Measurements from ENCODE around the gene SNAPIN. TPM values are rescaled to one million over a fixed set of nuclear protein-coding genes. Genes with fewer than 3 reads are reported as not detected.
A peak's percentile ranks its signal among the peaks of the same experiment; 100 is the strongest.

SNAPIN gene
- total and polyA plus RNA-seq, 3 donors from 2014 or later, result 48.9 to 61.7 (median 57.4) TPM

DNA sequence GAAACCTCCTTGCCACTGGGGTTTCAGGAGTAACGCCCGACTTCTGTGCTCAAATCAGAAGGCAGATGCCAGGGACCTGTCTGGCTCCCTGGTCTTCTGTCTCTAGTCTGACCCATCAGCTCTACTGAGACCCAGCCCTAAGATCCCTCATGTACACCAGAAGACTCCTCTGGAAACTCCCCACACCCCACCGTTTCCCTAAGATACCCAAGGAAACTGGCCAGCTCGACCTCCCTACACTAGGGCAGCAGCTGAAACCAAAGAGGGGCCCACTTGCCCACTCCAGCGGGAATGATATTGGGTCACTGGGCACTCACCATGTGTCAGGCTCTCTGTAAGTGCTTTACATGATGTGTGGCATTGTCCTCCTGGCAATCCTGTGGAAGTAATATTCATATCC is 45.1 kb upstream of the SNAPIN start:
- no peaks in the 10 kb centered on the region for H3K27me3 ChIP-seq
- WGBS, 2 donors, result 67 to 72% methylated on average over 3 to 5 of the region's 5 CpGs
- no peak for TF ChIP-seq POLR2A (IDR thresholded peaks at IDR 0.05)
- TF ChIP-seq, protein P1, sequence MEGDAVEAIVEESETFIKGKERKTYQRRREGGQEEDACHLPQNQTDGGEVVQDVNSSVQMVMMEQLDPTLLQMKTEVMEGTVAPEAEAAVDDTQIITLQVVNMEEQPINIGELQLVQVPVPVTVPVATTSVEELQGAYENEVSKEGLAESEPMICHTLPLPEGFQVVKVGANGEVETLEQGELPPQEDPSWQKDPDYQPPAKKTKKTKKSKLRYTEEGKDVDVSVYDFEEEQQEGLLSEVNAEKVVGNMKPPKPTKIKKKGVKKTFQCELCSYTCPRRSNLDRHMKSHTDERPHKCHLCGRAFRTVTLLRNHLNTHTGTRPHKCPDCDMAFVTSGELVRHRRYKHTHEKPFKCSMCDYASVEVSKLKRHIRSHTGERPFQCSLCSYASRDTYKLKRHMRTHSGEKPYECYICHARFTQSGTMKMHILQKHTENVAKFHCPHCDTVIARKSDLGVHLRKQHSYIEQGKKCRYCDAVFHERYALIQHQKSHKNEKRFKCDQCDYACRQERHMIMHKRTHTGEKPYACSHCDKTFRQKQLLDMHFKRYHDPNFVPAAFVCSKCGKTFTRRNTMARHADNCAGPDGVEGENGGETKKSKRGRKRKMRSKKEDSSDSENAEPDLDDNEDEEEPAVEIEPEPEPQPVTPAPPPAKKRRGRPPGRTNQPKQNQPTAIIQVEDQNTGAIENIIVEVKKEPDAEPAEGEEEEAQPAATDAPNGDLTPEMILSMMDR (IDR thresholded peaks at IDR 0.05), result no peak
- H3K4me1 ChIP-seq, result peaks cover 35% of the 10 kb centered on the region
- no peak for DNase-seq
- intact Hi-C loops (cut with DNase I; ENCODE audit: low total_unique reads), result no loop called here
- H3K4me3 ChIP-seq, result no peak overlapping the region
- peak overlapping the region; percentile 75 to 88 for H3K27ac ChIP-seq
- no peaks in the 10 kb centered on the region for H3K36me3 ChIP-seq (ENCODE audit: low read depth, missing control alignments)
- H3K9me3 ChIP-seq, result no peaks in the 10 kb centered on the region

DNA sequence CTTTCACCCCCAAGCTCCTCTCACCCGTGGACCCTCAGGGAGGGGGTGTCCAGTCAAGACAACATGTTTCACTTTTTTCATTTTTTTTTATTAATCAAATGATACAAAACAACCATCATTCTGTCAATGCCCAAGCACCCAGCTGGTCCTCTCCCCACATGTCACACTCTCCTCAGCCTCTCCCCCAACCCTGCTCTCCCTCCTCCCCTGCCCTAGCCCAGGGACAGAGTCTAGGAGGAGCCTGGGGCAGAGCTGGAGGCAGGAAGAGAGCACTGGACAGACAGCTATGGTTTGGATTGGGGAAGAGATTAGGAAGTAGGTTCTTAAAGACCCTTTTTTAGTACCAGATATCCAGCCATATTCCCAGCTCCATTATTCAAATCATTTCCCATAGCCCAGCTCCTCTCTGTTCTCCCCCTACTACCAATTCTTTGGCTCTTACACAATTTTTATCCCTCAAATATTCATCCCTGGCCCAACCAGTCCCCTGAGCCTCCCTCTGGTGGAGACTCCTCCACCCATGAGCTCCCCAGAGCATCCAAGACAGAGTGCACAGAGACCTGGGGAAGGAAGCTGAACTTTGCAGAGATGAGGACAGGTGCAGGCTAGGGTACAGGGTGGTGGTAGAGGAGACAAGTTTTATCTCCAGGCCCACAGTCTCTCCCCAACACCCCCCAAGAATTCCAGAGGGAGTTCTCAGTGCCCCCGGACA is 44.2 kb upstream of the SNAPIN start:
- H3K4me3 ChIP-seq, result no peak overlapping the region
- no peak for DNase-seq
- no peaks in the 10 kb centered on the region for H3K27me3 ChIP-seq
- H3K9me3 ChIP-seq, result no peaks in the 10 kb centered on the region
- H3K4me1 ChIP-seq, result peaks cover 27% of the 10 kb centered on the region
- H3K27ac ChIP-seq, result no peak overlapping the region
- intact Hi-C loops (cut with DNase I; ENCODE audit: low total_unique reads), result no loop called here
- no peaks in the 10 kb centered on the region for H3K36me3 ChIP-seq (ENCODE audit: low read depth, missing control alignments)
- TF ChIP-seq POLR2A (IDR thresholded peaks at IDR 0.05), result no peak
- TF ChIP-seq, protein P1 (IDR thresholded peaks at IDR 0.05), result no peak
- WGBS, 2 donors, result 70 to 76% methylated on average over 2 of the region's 2 CpGs

DNA sequence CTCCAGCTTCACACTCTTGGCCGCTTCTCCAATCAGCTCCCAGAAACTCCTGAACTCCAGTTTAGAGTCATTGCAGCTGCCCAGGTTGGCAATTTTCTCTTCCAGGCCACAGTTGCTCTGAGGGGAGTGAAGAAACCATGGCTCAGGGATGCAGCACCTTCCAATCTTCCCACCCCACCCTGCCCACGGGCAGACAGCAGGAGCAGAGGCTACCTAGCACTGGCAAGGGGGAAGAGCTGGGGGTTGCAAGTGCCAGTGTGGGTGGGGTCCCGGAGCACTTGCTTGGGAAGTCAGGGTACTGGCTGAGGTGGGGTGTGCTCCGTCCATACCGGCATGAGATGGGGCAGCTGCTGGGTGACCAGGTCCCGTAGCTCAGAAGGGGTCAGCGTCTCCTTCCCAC is 43.6 kb upstream of the SNAPIN start:
- Histone ChIP-seq H3K4me3 (no peak overlapping the region), H3K36me3 (ENCODE audit: low read depth, missing control alignments) (no peaks in the 10 kb centered on the region), H3K27ac (no peak overlapping the region), H3K27me3 (no peaks in the 10 kb centered on the region), H3K4me1 (peaks cover 22% of the 10 kb centered on the region), H3K9me3 (no peaks in the 10 kb centered on the region)
- WGBS, 2 donors, result 95% methylated on average over 6 to 7 of the region's 7 CpGs
- intact Hi-C loops (cut with DNase I; ENCODE audit: low total_unique reads), result no loop called here
- TF ChIP-seq POLR2A (IDR thresholded peaks at IDR 0.05), result no peak
- TF ChIP-seq, protein P1 (IDR thresholded peaks at IDR 0.05), result no peak
- no peak for DNase-seq

DNA sequence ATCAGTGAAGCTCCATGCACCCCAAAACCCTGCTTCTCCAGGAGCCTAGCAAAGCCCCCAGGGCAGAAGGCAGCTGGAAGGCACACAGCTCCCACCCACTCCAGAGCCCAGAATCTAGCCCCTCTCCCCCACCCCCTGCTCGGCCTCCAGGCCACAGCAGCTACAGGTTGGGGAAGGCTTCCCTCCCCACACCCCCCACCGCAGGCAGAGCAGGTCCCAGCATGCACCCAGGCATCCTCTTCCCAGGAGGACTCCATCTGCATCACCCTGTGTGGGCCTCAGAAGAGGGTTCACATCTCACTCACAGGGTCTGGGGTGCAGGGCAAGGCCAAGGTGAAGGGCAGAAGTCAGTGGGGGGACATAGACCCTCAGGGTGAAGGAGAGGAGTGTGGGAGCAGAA is 43.1 kb upstream of the SNAPIN start:
- Histone ChIP-seq H3K9me3 (no peaks in the 10 kb centered on the region), H3K36me3 (ENCODE audit: low read depth, missing control alignments) (no peaks in the 10 kb centered on the region), H3K4me1 (peaks cover 17% of the 10 kb centered on the region), H3K27me3 (no peaks in the 10 kb centered on the region), H3K27ac (no peak overlapping the region), H3K4me3 (no peak overlapping the region)
- intact Hi-C loops (cut with DNase I; ENCODE audit: low total_unique reads), result no loop called here
- TF ChIP-seq, protein P1 (IDR thresholded peaks at IDR 0.05), result no peak
- TF ChIP-seq POLR2A (IDR thresholded peaks at IDR 0.05), result no peak
- no peak for DNase-seq
- 100% methylated on average over 2 of the region's 2 CpGs; no CpG with 5 or more reads in 1 of the 2 donors for WGBS, 2 donors
